ENCODE results near the gene PODN. TPM values are rescaled to one million over a fixed set of nuclear protein-coding genes. Genes with fewer than 3 reads are reported as not detected.

The PODN gene
- total RNA-seq, 3 donors from 2014 or later (not counting 1 experiment from before 2014, with no cell fraction given) = 8.8 to 13.2 (median 11.2) TPM

DNA sequence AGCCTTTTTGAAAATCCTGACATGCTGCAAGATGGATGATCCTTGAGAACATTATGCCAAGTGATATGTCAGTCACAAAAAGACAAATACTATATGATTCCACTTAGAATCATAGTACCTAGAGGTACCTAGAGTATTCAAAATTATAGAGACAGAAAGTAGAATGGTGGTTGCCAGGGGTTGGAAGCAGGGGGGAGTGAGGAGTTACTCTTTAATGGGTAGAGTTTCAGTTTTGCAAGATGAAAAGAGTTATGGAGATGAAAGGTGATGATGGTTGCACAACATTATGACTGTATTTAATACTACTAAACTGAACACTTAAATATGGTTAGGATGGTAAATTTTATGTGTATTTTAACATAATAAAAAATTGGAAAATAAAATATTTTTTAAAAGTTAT is 37.9 kb upstream of the PODN start:
- Histone ChIP-seq H3K4me1 (ENCODE audit: control insufficient read depth, insufficient read depth, low read length) (no peaks in the 10 kb centered on the region), H3K9me3 (ENCODE audit: control insufficient read depth, insufficient read depth, low read length) (no peaks in the 10 kb centered on the region), H3K27ac (ENCODE audit: low read length) (no peak overlapping the region), H3K4me3 (ENCODE audit: low read length) (no peak overlapping the region), H3K36me3 (ENCODE audit: control insufficient read depth, insufficient read depth, low read length) (no peaks in the 10 kb centered on the region), H3K27me3 (ENCODE audit: control insufficient read depth, insufficient read depth, low read length) (no peaks in the 10 kb centered on the region)
- DNase-seq (no peak), ATAC-seq (no peak)
- Mint-ChIP-seq H3K27me3 (ENCODE audit: low read depth in 2 of 2) (no peaks in the 10 kb centered on the region), H3K27ac (no peak overlapping the region), H3K9me3 (no peaks in the 10 kb centered on the region), H3K4me3 (no peak overlapping the region), H3K4me1 (peaks cover 8% of the 10 kb centered on the region in 2 donors), H3K36me3 (no peaks in the 10 kb centered on the region)
- no peak for TF ChIP-seq CTCF (IDR thresholded peaks at IDR 0.05)
- intact Hi-C loops (cut with micrococcal nuclease) = no loop called here

DNA sequence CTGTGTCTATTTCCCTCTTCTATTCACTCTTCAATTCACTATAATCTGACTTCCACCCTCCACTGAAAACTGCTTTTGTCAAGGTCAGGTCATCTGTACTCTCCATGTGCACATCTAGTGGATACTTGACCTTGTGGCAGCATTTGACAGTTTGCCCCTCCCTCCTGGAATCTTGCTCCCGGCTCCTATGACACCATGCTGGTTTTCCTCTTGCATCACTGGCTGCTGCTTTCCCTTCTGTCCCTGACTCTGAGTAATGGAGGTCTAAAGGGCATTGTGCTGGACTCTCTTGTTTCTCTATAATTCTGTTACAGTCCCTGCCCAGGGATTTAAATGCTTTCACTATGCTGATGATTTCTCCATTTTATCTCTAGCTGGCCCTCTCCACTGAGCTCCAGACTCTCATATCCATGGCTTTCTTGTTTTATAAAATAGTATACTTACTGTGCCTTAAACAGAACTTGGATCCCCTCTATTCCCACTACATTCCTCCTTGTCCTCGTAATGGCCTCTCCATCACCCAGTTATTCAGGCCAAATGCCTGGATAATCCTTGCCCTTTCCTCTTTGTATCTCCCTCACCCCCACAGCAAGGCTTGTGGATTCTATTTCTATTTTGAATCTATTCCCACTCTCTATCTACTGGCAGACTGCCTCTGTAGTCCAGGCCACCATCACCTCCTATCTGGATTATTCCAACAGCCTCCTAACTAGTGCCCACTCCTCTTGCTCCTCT is 36.8 kb upstream of the PODN start:
- no peak for DNase-seq
- TF ChIP-seq CTCF (IDR thresholded peaks at IDR 0.05) = no peak
- Mint-ChIP-seq H3K9me3 (no peaks in the 10 kb centered on the region), H3K4me1 (peaks cover 8% of the 10 kb centered on the region in 2 donors), H3K27ac (no peak overlapping the region), H3K36me3 (no peaks in the 10 kb centered on the region), H3K27me3 (ENCODE audit: low read depth in 2 of 2) (no peaks in the 10 kb centered on the region), H3K4me3 (no peak overlapping the region)
- Histone ChIP-seq H3K4me1 (ENCODE audit: control insufficient read depth, insufficient read depth, low read length) (no peaks in the 10 kb centered on the region), H3K36me3 (ENCODE audit: control insufficient read depth, insufficient read depth, low read length) (peaks cover 3% of the 10 kb centered on the region), H3K4me3 (ENCODE audit: low read length) (no peak overlapping the region), H3K27ac (ENCODE audit: low read length) (no peak overlapping the region), H3K27me3 (ENCODE audit: control insufficient read depth, insufficient read depth, low read length) (no peaks in the 10 kb centered on the region), H3K9me3 (ENCODE audit: control insufficient read depth, insufficient read depth, low read length) (no peaks in the 10 kb centered on the region)
- ATAC-seq = no peak
- intact Hi-C loops (cut with micrococcal nuclease) = no loop called here
- WGBS (ENCODE audit: insufficient coverage) = 95% methylated on average over 2 of the region's 2 CpGs

GRCh38 chr1:53025769-53026112 is 36.3 kb upstream of the PODN start:
- no peaks in the 10 kb centered on the region for H3K4me1 ChIP-seq (ENCODE audit: control insufficient read depth, insufficient read depth, low read length)
- H3K36me3 ChIP-seq (ENCODE audit: control insufficient read depth, insufficient read depth, low read length) = peaks cover 3% of the 10 kb centered on the region
- H3K36me3 Mint-ChIP-seq = no peaks in the 10 kb centered on the region
- H3K4me3 ChIP-seq (ENCODE audit: low read length) = no peak overlapping the region
- peaks cover 8% of the 10 kb centered on the region in 2 donors for H3K4me1 Mint-ChIP-seq
- no peak for ATAC-seq
- 97% methylated on average over 2 of the region's 2 CpGs for whole genome bisulfite sequencing (ENCODE audit: insufficient coverage)
- no peak overlapping the region for H3K27ac ChIP-seq (ENCODE audit: low read length)
- no peaks in the 10 kb centered on the region for H3K27me3 Mint-ChIP-seq (ENCODE audit: low read depth in 2 of 2)
- H3K9me3 Mint-ChIP-seq = no peaks in the 10 kb centered on the region
- no peak for DNase-seq
- H3K27ac Mint-ChIP-seq = no peak overlapping the region
- H3K4me3 Mint-ChIP-seq = no peak overlapping the region
- H3K9me3 ChIP-seq (ENCODE audit: control insufficient read depth, insufficient read depth, low read length) = no peaks in the 10 kb centered on the region
- H3K27me3 ChIP-seq (ENCODE audit: control insufficient read depth, insufficient read depth, low read length) = no peaks in the 10 kb centered on the region
- no peak for TF ChIP-seq CTCF (IDR thresholded peaks at IDR 0.05)
- intact Hi-C loops (cut with micrococcal nuclease) = no loop called here

DNA sequence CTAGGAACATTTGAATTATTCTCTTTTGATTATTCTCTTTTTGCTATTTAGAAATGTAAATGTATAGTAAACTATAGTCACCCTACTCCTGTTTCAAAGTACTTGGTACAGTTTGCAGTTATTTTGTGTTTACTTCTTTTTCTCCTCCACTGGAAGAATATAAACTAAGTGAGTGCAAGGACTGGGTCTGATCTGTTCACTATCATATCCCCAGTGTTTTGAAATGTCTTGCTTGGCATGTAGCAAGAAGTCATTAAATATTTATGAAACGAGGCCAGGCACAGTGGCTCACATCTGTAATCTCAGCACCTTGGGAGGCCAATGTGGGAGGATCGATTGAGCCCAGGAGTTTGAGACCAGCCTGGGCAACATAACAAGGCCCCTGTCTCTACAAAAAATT is 35.8 kb upstream of the PODN start:
- peaks cover 9 to 11% of the 10 kb centered on the region in 2 donors for H3K4me1 Mint-ChIP-seq
- no peak for ATAC-seq
- no peaks in the 10 kb centered on the region for H3K36me3 Mint-ChIP-seq
- no peak for TF ChIP-seq CTCF (IDR thresholded peaks at IDR 0.05)
- no peaks in the 10 kb centered on the region for H3K4me1 ChIP-seq (ENCODE audit: control insufficient read depth, insufficient read depth, low read length)
- WGBS (ENCODE audit: insufficient coverage) = 96% methylated on average over 2 of the region's 2 CpGs
- no peak for DNase-seq
- H3K4me3 Mint-ChIP-seq = no peak overlapping the region
- H3K27me3 ChIP-seq (ENCODE audit: control insufficient read depth, insufficient read depth, low read length) = no peaks in the 10 kb centered on the region
- H3K4me3 ChIP-seq (ENCODE audit: low read length) = no peak overlapping the region
- peaks cover 3% of the 10 kb centered on the region for H3K36me3 ChIP-seq (ENCODE audit: control insufficient read depth, insufficient read depth, low read length)
- H3K9me3 Mint-ChIP-seq = no peaks in the 10 kb centered on the region
- H3K27ac Mint-ChIP-seq = no peak overlapping the region
- intact Hi-C loops (cut with micrococcal nuclease) = no loop called here
- no peaks in the 10 kb centered on the region for H3K27me3 Mint-ChIP-seq (ENCODE audit: low read depth in 2 of 2)
- no peak overlapping the region for H3K27ac ChIP-seq (ENCODE audit: low read length)
- H3K9me3 ChIP-seq (ENCODE audit: control insufficient read depth, insufficient read depth, low read length) = no peaks in the 10 kb centered on the region

Data from natural killer cell (primary cell).